ENCODE results near the gene TGFBR1. TPM values are rescaled to one million over a fixed set of nuclear protein-coding genes. Genes with fewer than 3 reads are reported as not detected.

The TGFBR1 gene
- total RNA-seq, 1 donor from 2014 or later, result 29.0 TPM

DNA sequence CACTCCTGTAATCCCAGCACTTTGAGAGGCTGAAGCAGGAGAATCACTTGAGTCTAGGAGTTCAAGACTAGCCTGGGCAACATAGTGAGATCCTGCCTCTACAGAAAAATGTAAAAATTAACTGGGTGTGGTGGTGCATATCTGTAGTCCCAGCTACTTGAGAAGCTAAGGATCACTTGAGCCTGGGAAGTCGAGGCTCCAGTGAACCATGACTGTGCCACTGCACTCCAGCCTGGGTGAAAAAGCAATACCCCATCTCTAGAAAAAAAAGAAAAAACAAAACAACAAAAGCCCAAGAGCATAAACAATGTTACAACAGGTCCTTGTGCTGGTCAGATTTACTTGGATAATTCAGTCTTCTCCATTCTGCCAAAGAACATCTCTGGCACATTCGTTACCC is 44.3 kb upstream of the TGFBR1 start:
- H3K4me3 ChIP-seq (ENCODE audit: low read depth, low read length), result no peak overlapping the region
- DNase-seq (ENCODE audit: low read depth), result no peak
- TF ChIP-seq, protein P1, sequence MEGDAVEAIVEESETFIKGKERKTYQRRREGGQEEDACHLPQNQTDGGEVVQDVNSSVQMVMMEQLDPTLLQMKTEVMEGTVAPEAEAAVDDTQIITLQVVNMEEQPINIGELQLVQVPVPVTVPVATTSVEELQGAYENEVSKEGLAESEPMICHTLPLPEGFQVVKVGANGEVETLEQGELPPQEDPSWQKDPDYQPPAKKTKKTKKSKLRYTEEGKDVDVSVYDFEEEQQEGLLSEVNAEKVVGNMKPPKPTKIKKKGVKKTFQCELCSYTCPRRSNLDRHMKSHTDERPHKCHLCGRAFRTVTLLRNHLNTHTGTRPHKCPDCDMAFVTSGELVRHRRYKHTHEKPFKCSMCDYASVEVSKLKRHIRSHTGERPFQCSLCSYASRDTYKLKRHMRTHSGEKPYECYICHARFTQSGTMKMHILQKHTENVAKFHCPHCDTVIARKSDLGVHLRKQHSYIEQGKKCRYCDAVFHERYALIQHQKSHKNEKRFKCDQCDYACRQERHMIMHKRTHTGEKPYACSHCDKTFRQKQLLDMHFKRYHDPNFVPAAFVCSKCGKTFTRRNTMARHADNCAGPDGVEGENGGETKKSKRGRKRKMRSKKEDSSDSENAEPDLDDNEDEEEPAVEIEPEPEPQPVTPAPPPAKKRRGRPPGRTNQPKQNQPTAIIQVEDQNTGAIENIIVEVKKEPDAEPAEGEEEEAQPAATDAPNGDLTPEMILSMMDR (conservative IDR thresholded peaks at IDR 0.05; ENCODE audit: low read depth, low read length), result no peak

DNA sequence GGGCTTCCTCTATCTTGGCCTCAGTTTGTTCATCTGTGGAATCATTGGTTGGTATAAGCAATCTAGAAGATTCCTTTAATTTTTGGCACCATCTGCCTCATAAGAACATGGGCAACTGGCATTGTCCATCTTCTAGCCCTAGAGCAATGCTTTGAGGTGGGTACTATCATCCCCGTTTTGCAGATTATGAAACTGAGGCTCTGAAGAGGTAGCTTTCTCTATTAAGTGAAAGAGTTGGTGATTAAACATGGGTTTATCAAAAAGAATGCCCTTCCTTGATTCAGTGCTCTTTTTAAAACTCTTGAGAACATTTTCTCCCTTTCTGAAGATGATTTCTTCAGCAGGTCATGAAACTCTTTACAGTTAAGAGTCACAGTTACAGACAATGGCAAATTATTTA is 42.4 kb upstream of the TGFBR1 start:
- TF ChIP-seq, protein P1 (conservative IDR thresholded peaks at IDR 0.05; ENCODE audit: low read depth, low read length), result no peak
- DNase-seq (ENCODE audit: low read depth), result no peak
- no peak overlapping the region for H3K4me3 ChIP-seq (ENCODE audit: low read depth, low read length)

DNA sequence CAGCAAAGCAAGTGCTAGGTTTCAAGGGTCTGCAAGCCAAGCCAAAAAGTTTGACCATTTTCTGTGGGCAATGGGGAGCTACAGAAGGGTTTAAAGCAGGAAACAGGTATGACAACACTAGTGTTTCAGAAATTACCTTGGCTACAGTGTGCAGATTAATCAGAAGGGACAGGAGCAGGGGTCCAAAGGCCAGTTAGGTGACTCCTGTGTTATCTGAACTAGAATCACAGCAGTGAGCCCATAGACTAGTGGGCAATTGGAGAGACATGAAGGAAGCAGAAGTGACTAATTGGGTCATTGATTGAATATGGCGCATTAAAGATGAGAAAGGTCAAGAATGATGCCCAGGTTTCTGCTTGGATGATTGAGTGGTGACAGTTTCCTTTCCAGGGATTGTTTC is 41.4 kb upstream of the TGFBR1 start:
- DNase-seq (ENCODE audit: low read depth), result no peak
- H3K4me3 ChIP-seq (ENCODE audit: low read depth, low read length), result no peak overlapping the region
- TF ChIP-seq, protein P1 (conservative IDR thresholded peaks at IDR 0.05; ENCODE audit: low read depth, low read length), result no peak

DNA sequence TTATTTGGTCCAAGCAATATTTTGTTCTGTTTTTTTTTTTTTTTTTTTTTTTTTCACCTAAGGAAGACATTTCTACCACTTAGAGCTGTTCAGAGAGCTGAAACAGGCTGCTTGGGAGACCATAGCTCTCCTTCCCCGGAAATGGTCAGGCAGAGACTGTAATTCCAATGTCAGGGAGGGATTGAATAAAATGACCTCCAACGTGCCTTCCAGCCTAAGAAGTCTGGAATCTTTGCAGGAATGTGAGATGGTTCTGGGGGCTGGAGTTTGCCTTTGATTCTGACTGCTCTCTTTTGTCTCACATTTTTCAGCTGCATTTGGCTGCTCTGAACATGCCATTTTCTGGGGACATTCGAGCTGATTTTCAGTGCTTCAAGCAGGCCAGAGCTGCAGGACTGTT is 38.3 kb upstream of the TGFBR1 start:
- H3K4me3 ChIP-seq (ENCODE audit: low read depth, low read length), result no peak overlapping the region
- TF ChIP-seq, protein P1 (conservative IDR thresholded peaks at IDR 0.05; ENCODE audit: low read depth, low read length), result no peak
- DNase-seq (ENCODE audit: low read depth), result no peak

DNA sequence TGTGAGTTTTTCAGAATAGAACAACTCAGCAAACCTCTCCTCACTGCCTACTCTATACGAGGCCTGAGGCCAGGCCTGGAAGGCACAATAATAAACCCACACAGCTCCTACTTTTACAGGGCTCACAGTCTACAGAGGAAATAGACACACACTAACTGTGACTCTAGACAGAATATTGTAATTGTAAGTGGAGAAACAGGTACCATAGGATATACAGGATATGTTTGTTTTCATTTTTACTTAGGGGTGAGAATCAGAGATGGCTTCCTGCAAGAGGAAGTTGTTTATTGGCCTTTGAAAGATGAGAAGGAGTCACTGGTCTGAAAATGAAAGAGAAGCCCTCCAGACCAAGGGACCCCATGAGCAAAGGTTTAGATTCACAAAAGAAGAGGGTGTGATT is 35.8 kb upstream of the TGFBR1 start:
- H3K4me3 ChIP-seq (ENCODE audit: low read depth, low read length), result no peak overlapping the region
- TF ChIP-seq, protein P1 (conservative IDR thresholded peaks at IDR 0.05; ENCODE audit: low read depth, low read length), result no peak
- DNase-seq (ENCODE audit: low read depth), result no peak

DNA sequence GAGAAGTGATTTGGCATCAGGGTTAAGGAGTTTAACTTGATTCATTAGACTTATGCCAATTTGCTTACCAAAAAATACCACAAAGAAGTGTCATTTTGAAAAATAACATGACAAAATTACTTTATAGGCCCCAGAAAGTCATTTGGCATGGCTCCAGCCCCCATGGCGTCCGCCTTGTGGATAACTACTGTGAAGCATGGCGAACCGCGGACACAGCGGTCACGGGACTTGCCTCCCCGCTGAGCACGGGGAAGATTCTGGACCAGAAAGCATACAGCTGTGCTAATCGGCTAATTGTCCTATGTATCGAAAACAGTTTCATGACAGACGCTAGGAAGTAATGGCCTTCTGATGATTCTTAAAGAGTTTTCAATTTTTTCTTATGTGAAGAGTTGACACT is 35.4 kb upstream of the TGFBR1 start:
- H3K4me3 ChIP-seq (ENCODE audit: low read depth, low read length), result no peak overlapping the region
- no peak for DNase-seq (ENCODE audit: low read depth)
- TF ChIP-seq, protein P1 (conservative IDR thresholded peaks at IDR 0.05; ENCODE audit: low read depth, low read length), result no peak

DNA sequence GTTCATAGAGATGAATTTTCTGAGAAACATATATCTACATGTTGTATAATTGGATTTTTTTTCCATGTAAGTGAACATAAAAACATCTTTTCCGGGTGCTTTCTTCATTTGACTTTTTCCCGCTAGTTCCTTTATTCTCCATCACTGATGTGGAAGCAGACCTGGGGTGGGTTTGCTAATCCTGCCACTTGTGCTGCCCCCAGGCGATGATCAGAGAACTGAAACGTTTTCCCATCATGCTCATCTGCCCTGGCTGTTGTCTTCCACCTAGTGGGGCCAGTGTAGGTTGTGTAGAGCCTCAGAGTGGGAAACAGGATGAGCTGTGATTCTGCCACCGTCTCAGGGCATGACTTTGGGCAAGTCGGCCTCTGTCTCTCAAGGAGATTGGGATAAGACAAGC is 34.2 kb upstream of the TGFBR1 start:
- TF ChIP-seq, protein P1 (conservative IDR thresholded peaks at IDR 0.05; ENCODE audit: low read depth, low read length), result no peak
- no peak overlapping the region for H3K4me3 ChIP-seq (ENCODE audit: low read depth, low read length)
- no peak for DNase-seq (ENCODE audit: low read depth)

Measured in epithelial cell of proximal tubule (primary cell).